ENCODE data around the gene NPM3. TPM values are rescaled to one million over a fixed set of nuclear protein-coding genes. Genes with fewer than 3 reads are reported as not detected.

The NPM3 gene
- total RNA-seq, 1 donor from 2014 or later, result 69.9 TPM

DNA sequence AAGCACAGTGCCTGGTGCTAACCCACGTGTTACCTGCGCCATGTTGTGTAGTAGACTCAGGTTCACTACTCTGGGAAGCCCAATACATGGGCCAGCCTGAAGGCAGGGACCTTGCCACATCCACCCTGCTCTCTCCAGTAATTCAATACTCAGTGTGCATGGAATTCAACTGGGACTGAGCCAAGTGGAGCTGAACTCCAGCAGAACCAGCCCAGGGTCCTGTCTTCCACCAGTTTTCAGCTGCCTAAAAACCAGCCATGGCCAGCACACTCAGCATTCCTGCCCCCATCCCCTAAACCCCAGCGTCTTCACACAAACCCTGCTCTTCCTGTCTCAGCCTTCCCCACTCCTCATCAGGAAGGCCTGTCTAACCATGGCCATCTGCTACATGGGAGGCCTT is 22.7 kb downstream of the NPM3 start:
- DNase-seq (ENCODE audit: extremely low read depth, low read depth, low spot score), result no peak

DNA sequence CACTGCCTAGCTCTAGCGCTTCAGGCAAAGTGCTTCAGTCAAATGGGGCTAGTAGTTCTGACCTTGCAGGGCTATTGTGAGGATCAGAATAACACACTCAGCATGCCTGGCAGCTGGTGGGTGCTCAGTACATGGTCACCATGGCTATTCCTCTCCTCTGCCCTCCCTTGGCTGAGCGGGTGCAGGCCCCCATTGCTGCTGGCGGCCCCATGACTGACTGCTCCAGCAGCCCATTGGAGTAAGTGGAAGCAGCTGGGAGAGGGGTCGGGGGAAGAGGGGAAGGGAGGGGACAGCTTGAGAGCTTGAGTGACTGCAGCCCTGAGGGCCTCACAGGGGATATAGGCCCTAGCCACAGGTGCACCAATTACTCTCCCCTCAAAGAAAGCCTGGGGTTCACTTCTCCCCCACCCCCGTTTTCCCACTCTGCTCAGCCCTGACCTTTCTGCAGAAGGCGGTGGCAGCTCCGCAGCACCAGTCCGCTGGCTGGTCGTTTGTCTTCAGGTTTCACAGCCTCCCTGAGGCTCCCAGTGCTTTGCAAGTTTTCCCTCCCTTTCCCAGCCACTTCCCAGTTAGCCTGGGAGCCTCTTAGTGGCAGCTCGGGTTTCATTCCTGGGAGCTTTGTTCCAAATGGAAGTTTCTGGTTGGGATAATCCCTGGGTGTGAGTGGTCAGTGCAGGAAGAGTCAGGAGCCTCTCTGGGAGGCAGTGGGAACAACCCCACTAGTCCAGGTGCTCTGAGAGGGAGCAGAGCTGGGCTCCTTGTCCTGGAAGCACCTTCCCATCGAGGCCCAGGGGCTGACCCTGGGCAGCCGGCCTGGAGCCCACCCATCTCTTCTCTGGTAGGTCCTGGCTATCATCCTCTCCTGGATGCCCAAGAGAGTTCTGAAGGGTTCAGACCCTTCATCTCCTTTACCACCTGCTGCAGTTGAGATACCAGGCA is 23.7 kb downstream of the NPM3 start:
- DNase-seq (ENCODE audit: extremely low read depth, low read depth, low spot score), result no peak

DNA sequence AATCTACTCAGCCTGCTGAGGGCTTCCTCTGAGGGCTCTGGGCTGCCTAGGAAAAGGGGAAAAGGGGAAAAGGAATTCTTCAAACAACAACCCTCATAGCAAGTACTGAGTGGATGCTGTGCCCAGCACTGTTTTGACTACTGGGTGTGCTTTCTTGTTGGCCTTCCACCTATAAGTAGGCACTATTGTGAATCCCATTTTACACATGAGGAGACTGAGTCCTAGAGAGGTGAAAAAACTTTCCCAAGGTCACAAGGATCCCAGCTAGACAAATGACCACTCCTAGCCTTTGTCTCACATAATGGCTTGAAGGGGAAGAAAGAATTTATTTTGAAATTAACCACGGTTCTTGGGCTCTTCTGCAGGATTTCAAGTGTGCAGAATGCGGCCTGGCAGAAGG is 24.4 kb downstream of the NPM3 start:
- no peak for DNase-seq (ENCODE audit: extremely low read depth, low read depth, low spot score)

DNA sequence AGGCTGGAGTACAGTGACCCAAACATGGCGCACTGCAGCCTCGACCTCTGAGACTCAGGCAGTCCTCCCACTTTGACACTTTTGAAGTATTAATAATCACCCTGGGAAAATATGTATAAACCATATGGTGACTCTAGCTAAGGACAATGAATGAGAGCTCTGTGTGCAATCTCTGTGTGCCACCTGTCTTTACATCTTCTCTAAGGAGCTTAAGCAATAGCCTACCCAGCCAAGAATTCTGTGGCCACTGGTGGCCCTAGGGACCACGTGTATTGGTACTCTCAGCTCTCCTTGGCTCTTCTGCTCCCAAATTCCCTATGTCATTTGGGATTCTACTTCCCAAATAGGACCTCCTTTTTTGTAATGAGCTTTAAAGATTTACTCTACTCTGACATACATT is 31.0 kb downstream of the NPM3 start:
- DNase-seq (ENCODE audit: extremely low read depth, low read depth, low spot score), result no peak

DNA sequence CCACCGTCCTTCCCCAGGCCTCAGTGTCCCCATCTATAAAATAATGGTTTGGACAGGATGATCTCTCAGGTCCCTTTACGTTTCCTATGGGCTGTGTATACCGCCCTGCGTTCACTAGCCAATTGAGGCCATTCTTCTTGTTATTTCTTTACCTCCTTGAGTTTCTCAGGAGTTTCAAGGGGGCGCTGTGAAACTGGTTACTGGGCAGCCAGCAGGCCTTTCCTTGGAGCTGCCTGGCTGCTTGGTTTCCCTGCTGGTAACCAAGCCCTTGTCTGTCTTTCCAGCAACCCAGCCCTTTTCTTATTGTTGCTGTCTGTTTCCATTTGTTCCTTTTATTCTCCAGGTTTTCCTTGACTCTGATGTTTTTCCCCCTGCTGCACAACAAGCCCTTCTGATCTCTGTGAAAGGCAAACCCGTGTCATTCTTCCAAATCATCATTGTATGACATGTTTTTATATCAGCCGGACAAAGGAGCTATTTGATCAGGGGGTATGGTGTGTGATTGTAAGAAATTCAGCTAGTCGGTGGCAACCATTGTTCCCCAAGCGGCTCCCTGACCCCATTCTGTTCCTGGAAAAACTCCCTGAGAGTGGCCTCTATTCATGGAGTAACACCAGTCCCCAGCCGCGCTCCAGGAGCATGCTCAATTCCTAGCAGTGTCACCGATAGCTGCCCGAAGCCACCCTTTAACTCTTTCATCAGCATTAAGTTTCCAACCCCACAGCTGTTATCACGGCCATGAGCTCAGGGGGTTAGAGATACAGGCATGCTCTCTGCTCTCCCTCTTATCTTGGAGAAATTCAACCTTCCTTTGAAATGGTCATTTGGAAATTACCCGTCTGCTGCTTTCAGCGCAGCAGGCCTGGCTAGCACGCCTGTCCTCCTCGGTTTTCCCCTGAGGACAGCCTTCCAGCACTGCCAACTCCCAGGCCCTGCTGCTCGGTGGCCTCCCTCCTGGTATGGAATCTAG is 33.9 kb downstream of the NPM3 start:
- no peak for DNase-seq (ENCODE audit: extremely low read depth, low read depth, low spot score)

DNA sequence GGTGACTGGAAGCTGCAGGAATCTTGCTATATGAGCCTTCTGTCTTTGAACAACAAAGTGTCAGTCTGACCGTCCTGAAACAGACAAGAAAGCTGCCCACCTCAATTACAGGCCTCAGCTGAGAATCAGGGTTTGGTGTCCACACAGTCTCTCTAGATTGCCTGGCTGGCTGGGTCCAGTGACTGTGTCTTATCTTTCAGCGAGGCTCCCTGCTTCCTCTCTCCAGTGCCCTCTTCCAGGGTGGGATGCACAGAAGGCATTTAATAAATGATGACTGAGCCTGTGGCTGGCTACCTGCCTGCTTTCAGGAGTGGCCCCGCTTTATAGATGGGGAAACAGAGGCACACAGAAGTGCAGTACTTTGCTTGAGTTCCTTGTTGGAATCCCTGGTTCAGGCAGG is 34.8 kb downstream of the NPM3 start:
- no peak for DNase-seq (ENCODE audit: extremely low read depth, low read depth, low spot score)

DNA sequence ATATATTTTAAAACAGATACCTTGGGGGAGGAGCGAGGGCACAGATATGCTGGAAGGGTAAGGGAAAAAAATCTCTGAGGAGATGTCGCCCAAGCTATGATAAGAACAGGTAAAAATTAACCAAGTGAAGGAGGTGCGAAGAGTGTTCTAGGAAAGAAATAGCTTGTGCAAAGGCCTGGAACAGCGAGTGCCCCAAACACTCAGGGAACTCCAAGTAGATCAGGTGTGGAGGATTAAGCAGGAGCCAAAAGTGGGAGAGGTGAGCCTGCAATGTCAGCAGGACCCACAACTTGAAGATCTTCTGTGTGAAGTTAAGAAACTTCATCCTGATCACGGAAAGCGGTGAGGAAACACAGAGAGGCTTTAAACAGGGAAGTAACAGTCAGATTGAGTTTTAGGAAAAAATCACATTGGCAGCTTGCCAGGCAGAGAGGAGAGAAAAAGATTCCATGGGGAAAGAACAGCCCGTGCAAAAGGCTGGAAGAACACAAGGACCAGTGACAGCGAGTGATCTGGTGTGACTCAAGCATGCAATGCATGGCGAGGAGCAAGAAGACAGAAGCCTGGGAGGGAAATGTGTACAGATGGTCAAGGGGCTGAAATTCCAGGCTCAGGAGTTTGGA is 38.1 kb downstream of the NPM3 start:
- DNase-seq (ENCODE audit: extremely low read depth, low read depth, low spot score), result no peak

DNA sequence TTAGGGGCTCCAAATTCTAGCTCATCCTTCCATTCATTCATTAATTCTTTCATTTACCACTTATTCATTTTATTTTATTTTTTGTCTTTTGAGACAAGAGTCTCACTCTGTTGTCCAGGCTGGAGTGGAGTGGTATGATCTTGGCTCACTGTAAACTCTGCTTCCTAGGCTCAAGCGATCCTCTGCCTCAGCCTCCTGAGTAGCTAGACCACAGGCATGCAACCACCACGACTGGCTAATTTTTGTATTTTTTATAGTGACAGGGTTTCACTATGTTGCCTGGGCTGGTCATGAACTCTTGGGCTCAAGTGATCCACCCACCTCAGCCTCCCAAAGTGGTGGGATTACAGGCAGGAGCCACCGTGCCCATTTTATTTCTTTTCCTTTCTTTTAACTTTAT is 39.0 kb downstream of the NPM3 start:
- DNase-seq (ENCODE audit: extremely low read depth, low read depth, low spot score), result no peak

DNA sequence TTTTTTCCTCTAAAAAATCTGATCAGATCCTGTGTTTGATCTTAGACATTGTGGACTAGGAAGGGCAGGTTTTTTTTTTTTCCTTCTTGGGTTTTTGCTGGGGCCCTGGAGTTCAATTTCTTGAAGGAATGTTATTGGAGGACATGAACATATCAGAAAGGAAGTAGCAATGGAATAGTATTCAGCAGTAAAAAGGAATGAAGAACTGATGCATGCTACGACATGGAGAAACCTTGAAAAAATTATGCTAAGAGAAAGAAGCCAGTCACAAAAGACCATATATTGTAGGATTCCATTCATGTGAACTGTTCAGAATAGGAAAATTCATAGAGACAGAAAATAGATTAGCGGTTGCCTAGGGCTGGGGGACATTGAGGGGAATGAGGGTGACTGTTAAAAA is 41.3 kb downstream of the NPM3 start:
- no peak for DNase-seq (ENCODE audit: extremely low read depth, low read depth, low spot score)

DNA sequence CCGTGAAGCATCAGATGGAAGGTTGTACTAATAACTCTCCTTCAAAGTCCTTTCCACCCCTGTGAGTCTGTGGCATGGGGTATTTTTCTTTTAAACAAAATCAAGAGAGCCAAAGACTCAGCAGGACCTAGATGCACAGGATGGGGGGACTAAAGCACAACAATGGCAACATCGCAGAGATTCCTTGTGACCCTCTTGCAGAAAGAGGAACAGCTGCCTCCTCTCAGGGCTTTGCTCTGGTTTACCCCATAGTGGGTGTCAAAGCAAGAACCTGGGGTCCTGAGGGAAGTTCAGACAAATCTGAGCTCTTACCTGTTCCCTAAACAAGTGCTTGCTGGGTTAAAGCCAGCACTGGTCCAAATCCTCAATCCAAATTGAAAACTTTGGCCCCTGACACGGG is 46.6 kb downstream of the NPM3 start:
- DNase-seq (ENCODE audit: extremely low read depth, low read depth, low spot score), result no peak

DNA sequence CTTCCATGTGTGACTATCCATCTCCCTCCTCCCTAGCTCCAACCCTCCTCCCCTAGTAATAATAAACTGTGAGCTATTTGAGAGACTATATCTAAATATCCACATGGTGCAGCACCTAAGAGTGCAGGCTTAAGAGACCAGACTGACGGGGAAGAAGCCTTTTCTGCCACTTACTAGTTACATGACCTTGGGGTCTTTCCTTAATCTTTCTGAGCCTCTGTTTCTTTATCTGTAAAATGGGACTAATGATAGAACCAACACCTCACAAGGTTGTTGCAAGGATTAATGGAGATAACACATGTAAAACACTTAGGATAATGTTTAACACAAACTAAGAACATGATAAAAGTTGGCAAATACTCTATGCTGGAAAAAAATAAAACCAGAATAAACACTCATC is 51.1 kb downstream of the NPM3 start:
- no peak for DNase-seq (ENCODE audit: extremely low read depth, low read depth, low spot score)

Other genes with a start within 250 kb of the NPM3 start
- gene POLL, start 195.2 kb downstream of the NPM3 start, total RNA-seq, result 20.6 and 24.7 TPM in 2 replicates
- 29.0 and 54.0 TPM in 2 replicates for gene DPCD, start 195.1 kb downstream of the NPM3 start, total RNA-seq
- gene FBXW4, start 88.3 kb downstream of the NPM3 start, total RNA-seq, result 11.5 and 15.3 TPM in 2 replicates
- gene FGF8, start 7.3 kb downstream of the NPM3 start, total RNA-seq, result not detected in 2 replicates
- 65.1 and 102 TPM in 2 replicates for gene OGA, start 35.0 kb upstream of the NPM3 start, total RNA-seq
- gene KCNIP2, start 60.4 kb upstream of the NPM3 start, total RNA-seq, result 0.18 and 0.48 TPM in 2 replicates